Measurements from ENCODE around the gene DCTN4. TPM values are rescaled to one million over a fixed set of nuclear protein-coding genes. Genes with fewer than 3 reads are reported as not detected.

DCTN4 gene
- total RNA-seq, 1 experiment from 2014 or later, result 66.8 TPM

- no TSS peak for BruUV-seq (replicated peaks)
- CTCF ChIA-PET, result no interaction called here
- intact Hi-C loops (cut with micrococcal nuclease; ENCODE audit: unreplicated experiment) (no loop called here), in situ Hi-C loops (cut with HindIII; ENCODE audit: low pct_unique_long_range_greater_than_20kb, low sequenced_read_pairs) (no loop called here)
- Histone ChIP-seq H3K4me1 (ENCODE audit: control insufficient read depth, insufficient read depth, low read length) (peaks cover 6% of the 10 kb centered on the region; the same call in 1 of the 2 replicates), H3K27me3 (ENCODE audit: control insufficient read depth, insufficient read depth, low read length) (no peaks in the 10 kb centered on the region), H3K4me3 (ENCODE audit: low read depth in 2 of 2, low read length in 2 of 2) (no peak overlapping the region), H3K36me3 (ENCODE audit: control insufficient read depth, insufficient read depth, low read length) (no peaks in the 10 kb centered on the region; the same call in 1 of the 2 replicates), H3K9me3 (ENCODE audit: control insufficient read depth, insufficient read depth, low read depth, low read length) (no peaks in the 10 kb centered on the region), H3K27ac (ENCODE audit: low read length) (no peak overlapping the region; the same call in 1 of the 2 replicates)
- DNase-seq (ENCODE audit: low read depth, low spot score), result no peak
- no peak for TF ChIP-seq TCF7L2 (IDR thresholded peaks at IDR 0.05; ENCODE audit: low read depth, low read length)
- no peak for TF ChIP-seq POLR2AphosphoS5 (IDR thresholded peaks at IDR 0.05; ENCODE audit: low read depth, low read length)
- no peak for TF ChIP-seq CTCF (IDR thresholded peaks at IDR 0.05)
- no peak for TF ChIP-seq SIN3A (IDR thresholded peaks at IDR 0.05; ENCODE audit: borderline replicate concordance, insufficient read depth, low read depth, low read length)
- no peak for TF ChIP-seq REST (IDR thresholded peaks at IDR 0.05; ENCODE audit: insufficient read depth in 1 of 2, low read depth in 2 of 2, low read length in 1 of 2)
- no peak for ATAC-seq
- POLR2A ChIA-PET, result interaction anchor here (0.5 to 0.6 kb wide), 2 partner anchors 12 to 17 kb away, joined by 3 to 4 read pairs; no protein-coding TSS in a partner anchor
Observed at GRCh38 chr5:150763023-150763769, 4.4 kb upstream of the DCTN4 start.

GRCh38 chr5:150762211-150762610, 3.4 kb upstream of the DCTN4 start:
- no peak for DNase-seq (ENCODE audit: low read depth, low spot score)
- no peak for ATAC-seq
- H3K4me1 ChIP-seq (ENCODE audit: control insufficient read depth, insufficient read depth, low read length), result peaks cover 9% of the 10 kb centered on the region
- in situ Hi-C loops (cut with HindIII; ENCODE audit: low pct_unique_long_range_greater_than_20kb, low sequenced_read_pairs) (no loop called here), intact Hi-C loops (cut with micrococcal nuclease; ENCODE audit: unreplicated experiment) (no loop called here)
- H3K27me3 ChIP-seq (ENCODE audit: control insufficient read depth, insufficient read depth, low read length), result no peaks in the 10 kb centered on the region
- no peaks in the 10 kb centered on the region for H3K9me3 ChIP-seq (ENCODE audit: control insufficient read depth, insufficient read depth, low read depth, low read length)
- ChIA-PET CTCF (interaction anchor here (0.6 kb wide), 1 partner anchor 103 kb away, joined by 5 read pairs; no protein-coding TSS in a partner anchor), POLR2A (interaction anchor here (0.7 kb wide), 1 partner anchor 13 kb away, joined by 8 read pairs; no protein-coding TSS in a partner anchor)
- H3K4me3 ChIP-seq (ENCODE audit: low read depth in 2 of 2, low read length in 2 of 2), result no peak overlapping the region
- TF ChIP-seq REST (IDR thresholded peaks at IDR 0.05; ENCODE audit: insufficient read depth in 1 of 2, low read depth in 2 of 2, low read length in 1 of 2) (no peak), SIN3A (IDR thresholded peaks at IDR 0.05; ENCODE audit: borderline replicate concordance, insufficient read depth, low read depth, low read length) (no peak), CTCF (IDR thresholded peaks at IDR 0.05) (no peak), POLR2AphosphoS5 (IDR thresholded peaks at IDR 0.05; ENCODE audit: low read depth, low read length) (no peak), TCF7L2 (IDR thresholded peaks at IDR 0.05; ENCODE audit: low read depth, low read length) (no peak)
- peaks cover 5% of the 10 kb centered on the region for H3K36me3 ChIP-seq (ENCODE audit: control insufficient read depth, insufficient read depth, low read length)
- H3K27ac ChIP-seq (ENCODE audit: low read length), result no peak overlapping the region
- no TSS peak for BruUV-seq (replicated peaks)

Data from Panc1 (cell line).